GM21390 (cell line): ENCODE data around the gene AP4B1.
"Not testable (repeated sequence)": the region's sequence is repeated elsewhere in the genome, so short reads cannot be mapped to it uniquely, and the experiment has no call there.

Source experiments
- ATAC-seq: cut with Tn5 transposase; IDR thresholded peaks from one replicate; pipeline ENCODE4 v1.9.1; 2021; ENCODE audit not compliant: unreplicated experiment

AP4B1 gene

GRCh38 chr1:113858982-113859381 is 45.6 kb downstream of the AP4B1 start:
- ATAC-seq = no peak

DNA sequence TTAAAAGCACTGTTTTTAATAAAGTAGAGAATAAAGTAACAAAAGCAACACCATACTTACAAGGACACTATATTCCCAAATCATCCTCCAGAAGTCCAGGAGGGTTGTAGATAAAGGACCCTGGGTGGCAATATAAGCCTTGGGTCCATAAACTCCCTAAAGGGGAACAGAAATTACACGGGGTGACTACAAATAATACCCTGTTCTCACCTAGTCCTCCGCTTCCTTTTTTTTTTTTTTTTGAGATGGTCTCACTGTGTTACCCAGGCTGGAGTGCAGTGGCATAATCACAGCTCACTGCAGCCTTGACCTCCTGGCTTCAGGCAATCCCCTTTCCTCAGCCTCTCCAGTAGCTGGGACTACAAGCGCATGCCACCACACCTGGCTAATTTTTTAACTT is 46.2 kb downstream of the AP4B1 start:
- ATAC-seq = no peak

- no peak for ATAC-seq
Measured at GRCh38 chr1:113857776-113858175, 46.8 kb downstream of the AP4B1 start.

GRCh38 chr1:113856401-113856790 is 48.2 kb downstream of the AP4B1 start:
- no peak for ATAC-seq

GRCh38 chr1:113855630-113856400 is 48.8 kb downstream of the AP4B1 start:
- no peak for ATAC-seq

GRCh38 chr1:113854234-113854633 is 50.4 kb downstream of the AP4B1 start:
- no peak for ATAC-seq

DNA sequence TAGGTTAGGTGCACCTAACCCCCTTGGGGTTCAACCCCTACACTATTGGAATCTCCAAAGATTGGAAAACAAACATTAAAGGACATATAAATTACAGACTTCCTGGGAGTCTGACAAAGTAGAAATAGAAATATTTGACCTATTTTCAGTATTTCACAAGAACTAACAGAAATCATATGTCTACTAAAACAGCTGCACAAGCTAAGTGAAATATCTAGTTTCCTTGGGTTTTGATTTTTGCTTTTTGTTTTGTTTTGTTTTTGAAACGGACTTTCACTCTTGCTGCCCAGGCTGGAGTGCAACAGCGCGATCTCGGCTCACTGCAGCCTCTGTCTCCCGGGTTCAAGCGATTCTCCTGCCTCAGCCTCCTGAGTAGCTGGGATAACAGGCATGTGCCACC is 51.9 kb downstream of the AP4B1 start:
- not testable (repeated sequence) for ATAC-seq

- no peak for ATAC-seq
Measured at GRCh38 chr1:113850127-113850796, 54.3 kb downstream of the AP4B1 start.

GRCh38 chr1:113849072-113849471 is 55.5 kb downstream of the AP4B1 start:
- no peak for ATAC-seq

GRCh38 chr1:113846391-113847035 is 58.1 kb downstream of the AP4B1 start:
- ATAC-seq = no peak
